Measurements from ENCODE around the gene CALM1.

CALM1 gene

GRCh38 chr14:90409209-90409730 lies 12.4 kb downstream of the CALM1 start:
- no peak for DNase-seq (ENCODE audit: low read depth in 2 of 2)

- DNase-seq (ENCODE audit: low read depth in 2 of 2): no peak
These were observed 15.2 kb downstream of the CALM1 start for GRCh38 chr14:90412058-90412457.

DNA sequence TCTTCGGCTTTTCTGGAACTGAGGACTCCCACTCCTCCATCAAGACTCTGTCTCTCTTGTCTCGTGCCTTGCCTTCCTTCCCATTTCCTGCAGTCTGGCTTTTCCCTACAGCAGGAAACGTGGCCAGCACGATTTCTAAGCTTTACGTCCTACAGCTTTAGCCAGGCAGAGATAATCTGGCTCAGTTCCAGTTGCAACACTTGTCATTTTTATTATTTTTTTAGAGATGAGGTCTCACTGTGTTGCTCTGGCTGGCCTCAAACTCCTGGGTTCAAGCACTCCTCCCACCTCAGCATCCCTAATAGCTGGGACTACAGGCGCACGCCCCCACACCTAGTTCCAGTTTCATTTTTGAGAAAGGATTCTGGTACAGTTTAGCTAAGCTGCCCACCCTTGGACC lies 19.9 kb downstream of the CALM1 start:
- DNase-seq (ENCODE audit: low read depth in 2 of 2): no peak

GRCh38 chr14:90418053-90418452 lies 21.2 kb downstream of the CALM1 start:
- no peak for DNase-seq (ENCODE audit: low read depth in 2 of 2)

DNA sequence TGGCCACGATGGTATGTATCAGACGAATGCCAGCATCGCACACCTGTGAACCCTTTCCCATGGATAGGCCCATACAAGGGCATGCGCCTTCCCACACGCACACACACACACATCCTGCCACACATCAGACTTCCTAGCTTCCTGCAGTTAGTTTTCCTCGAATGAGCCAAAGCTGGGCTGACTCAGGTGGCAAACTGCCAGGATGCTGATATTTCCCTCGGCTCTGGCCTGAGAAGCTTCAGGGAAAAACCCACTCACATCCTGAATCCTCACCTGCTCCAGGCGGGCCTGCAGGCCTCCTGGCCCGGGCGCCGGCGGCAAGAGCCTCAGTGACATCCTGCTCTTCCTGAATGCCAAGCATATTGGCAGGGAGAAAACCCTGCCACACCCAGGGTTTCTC lies 22.4 kb downstream of the CALM1 start:
- no peak for DNase-seq (ENCODE audit: low read depth in 2 of 2)

- DNase-seq (ENCODE audit: low read depth in 2 of 2): no peak
These were observed 24.3 kb downstream of the CALM1 start for GRCh38 chr14:90421001-90421631.

GRCh38 chr14:90421632-90422020 lies 24.8 kb downstream of the CALM1 start:
- DNase-seq (ENCODE audit: low read depth in 2 of 2): no peak

DNA sequence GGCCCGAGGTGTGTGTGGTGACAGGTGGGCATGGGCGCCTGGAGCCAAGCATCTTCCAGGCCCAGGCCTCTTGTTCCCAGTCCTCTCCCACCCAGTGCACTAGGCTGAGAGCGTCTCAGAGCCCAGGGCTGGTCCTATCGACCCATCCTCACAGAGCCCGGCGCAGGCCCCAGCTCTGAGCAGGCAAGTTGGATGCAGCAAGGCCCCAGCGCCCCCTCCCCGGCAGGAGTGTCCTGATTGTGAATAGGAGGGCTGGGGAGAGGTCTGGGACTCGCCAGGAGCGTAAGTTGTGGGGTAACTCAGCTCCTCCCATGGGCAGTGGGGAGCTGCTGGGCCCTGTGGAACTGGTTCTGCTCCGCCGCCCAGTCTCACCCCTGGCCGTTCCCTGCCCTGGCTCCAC lies 26.3 kb downstream of the CALM1 start:
- DNase-seq (ENCODE audit: low read depth in 2 of 2): no peak

GRCh38 chr14:90424075-90424474 lies 27.2 kb downstream of the CALM1 start:
- no peak for DNase-seq (ENCODE audit: low read depth in 2 of 2)

DNA sequence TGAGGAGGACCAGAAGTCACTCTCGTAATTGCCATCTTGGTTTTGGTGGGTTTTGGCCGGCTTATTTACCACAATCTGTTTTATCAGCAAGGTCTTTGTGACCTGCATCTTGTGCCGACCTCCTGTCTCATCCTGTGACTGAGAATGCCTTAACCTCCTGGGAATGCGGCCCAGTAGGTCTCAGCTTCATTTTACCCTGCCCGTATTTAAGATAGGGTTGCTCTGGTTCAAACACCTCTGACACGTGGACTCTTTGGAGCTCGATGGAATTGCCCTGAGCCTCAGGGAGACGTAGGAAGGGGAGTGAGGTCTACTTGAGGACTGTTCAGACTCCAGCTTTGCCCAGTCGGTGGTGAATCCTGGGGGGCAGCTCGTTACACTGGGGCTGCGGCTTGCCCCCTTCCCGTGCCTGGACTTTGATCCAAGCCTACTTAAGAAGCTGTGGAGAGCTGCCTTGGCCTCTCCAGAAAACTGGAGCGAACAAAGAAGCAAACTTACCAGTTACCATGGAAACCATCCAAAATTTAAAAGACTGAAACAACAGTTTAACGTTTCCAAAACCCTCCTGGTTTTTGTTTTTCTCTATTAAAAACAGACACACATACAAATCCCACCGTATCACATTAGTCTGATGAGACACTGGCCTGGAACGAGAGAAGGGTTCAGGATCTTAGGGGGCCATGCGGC lies 28.0 kb downstream of the CALM1 start:
- no peak for DNase-seq (ENCODE audit: low read depth in 2 of 2)

- no peak for DNase-seq (ENCODE audit: low read depth in 2 of 2)
These were observed 28.6 kb downstream of the CALM1 start for GRCh38 chr14:90425373-90425879.

GRCh38 chr14:90426031-90426540 lies 29.3 kb downstream of the CALM1 start:
- no peak for DNase-seq (ENCODE audit: low read depth in 2 of 2)

GRCh38 chr14:90426663-90427062 lies 29.8 kb downstream of the CALM1 start:
- no peak for DNase-seq (ENCODE audit: low read depth in 2 of 2)

GRCh38 chr14:90427848-90428426 lies 31.1 kb downstream of the CALM1 start:
- DNase-seq (ENCODE audit: low read depth in 2 of 2): no peak

DNA sequence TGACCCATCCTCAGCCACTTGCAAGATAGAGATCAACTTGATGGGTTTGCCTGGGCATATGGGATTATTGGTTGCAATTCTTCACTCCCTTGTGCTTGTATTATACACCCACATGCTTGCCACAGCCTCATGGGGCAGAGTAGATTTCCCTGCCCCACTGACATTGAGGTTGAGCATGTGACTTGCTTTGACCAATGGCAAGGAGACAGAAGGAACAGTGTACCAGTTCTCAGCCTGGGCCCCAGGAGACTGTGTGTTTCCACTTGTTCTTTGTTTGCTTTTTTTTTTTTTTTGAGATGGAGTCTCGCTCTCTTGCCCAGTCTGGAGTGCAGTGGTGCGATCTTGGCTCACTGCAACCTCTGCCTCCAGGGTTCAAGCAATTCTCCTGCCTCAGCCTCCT lies 31.8 kb downstream of the CALM1 start:
- DNase-seq (ENCODE audit: low read depth in 2 of 2): no peak

DNA sequence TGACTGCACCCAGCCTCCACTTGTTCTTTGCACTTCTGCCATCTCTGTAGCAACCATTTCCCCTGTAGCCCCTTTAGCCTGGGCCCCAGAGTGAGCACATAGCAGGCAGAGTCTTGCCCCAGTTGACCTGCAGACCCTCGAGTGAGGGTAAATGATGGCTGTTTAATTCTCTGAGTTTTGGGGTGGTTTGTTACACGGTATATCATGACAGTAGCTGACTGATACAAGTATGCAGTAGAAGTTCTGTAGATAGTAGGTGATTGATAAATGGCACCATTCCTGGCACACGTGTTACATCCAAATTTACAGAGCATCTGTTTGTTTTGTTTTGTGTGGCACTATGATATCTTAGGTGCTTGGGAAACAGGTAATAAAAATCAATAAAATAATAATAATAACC lies 32.4 kb downstream of the CALM1 start:
- DNase-seq (ENCODE audit: low read depth in 2 of 2): no peak

GRCh38 chr14:90429754-90430153 lies 32.9 kb downstream of the CALM1 start:
- no peak for DNase-seq (ENCODE audit: low read depth in 2 of 2)

DNA sequence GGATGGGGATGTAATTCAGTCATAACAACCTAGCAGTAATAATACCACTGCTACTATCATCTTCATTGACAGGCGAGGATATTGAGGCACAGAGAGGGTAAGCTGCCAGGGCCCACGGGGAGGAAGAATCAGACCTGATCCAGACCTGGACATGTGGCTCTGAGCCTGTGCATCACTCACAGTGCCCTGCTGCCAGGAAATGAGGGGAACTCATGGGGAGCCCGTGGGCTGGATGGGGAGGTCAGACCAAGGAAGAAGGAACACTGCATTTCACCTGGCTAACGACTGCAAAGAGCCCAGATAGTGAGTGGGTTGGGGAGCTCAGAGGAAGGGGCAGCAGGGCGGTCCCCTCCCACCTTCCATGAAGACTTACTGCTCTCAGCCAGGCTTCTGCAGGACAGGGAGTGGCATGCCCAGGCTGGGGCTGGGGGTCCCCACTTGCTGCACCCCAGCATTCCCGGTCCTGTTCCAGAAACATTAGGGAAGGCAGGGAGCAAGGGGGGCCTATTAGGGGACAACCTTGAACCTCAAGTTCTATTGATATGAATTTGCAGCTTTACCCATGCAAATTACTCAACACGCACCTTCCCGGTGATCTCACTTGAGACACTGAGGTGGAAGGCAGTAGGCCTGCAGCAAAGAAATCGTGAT lies 37.7 kb downstream of the CALM1 start:
- DNase-seq (ENCODE audit: low read depth in 2 of 2): no peak

GRCh38 chr14:90438841-90439240 lies 42.0 kb downstream of the CALM1 start:
- no peak for DNase-seq (ENCODE audit: low read depth in 2 of 2)

- no peak for DNase-seq (ENCODE audit: low read depth in 2 of 2)
These were observed 43.2 kb downstream of the CALM1 start for GRCh38 chr14:90440021-90440451.

DNA sequence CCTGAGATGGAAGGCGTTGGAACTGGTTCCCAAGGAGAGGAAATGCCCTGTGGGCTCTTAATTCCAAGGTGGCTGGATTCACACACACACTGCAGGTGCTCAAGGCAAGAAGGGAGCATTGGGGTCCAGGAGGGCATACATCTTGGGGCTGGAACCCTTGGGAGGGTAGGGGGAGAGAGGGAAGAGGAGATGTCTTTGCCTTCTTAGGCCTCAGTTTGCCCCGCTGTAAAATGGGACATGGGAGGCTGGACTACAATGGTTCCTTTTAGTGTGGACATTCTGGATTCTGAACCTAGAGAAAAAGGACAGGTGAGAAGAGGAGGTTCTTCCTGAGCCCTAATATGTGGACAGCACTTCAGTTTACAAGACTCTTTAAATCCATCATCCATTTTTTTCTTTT lies 43.8 kb downstream of the CALM1 start:
- no peak for DNase-seq (ENCODE audit: low read depth in 2 of 2)

DNA sequence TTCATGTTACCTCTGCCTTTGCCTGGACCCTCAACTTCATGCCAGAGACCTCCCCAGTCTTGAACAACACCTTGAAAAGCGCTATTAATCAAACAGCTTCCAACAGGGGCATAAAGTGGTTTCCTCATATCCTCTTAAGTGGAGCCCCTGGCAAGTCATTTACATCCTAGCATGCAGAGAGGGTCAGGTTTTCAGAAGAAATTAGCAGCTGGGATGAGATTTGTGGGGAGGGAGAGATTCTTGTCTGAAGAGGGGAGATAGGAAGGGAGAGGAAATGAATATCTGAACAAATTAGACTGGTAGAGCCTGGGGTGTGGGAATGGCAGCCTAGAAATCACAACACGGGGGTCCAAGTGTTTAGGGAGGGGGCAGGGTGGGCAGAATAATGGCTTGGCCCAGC lies 45.6 kb downstream of the CALM1 start:
- no peak for DNase-seq (ENCODE audit: low read depth in 2 of 2)

Data from activated CD8-positive, alpha-beta memory T cell treated with anti-CD3 and anti-CD28 coated beads for 4 hours (primary cell).